ENCODE measurements around the gene INTS11.

INTS11 gene

GRCh38 chr1:1343811-1344421 is 19.5 kb upstream of the INTS11 start:
- DNase-seq = no peak

DNA sequence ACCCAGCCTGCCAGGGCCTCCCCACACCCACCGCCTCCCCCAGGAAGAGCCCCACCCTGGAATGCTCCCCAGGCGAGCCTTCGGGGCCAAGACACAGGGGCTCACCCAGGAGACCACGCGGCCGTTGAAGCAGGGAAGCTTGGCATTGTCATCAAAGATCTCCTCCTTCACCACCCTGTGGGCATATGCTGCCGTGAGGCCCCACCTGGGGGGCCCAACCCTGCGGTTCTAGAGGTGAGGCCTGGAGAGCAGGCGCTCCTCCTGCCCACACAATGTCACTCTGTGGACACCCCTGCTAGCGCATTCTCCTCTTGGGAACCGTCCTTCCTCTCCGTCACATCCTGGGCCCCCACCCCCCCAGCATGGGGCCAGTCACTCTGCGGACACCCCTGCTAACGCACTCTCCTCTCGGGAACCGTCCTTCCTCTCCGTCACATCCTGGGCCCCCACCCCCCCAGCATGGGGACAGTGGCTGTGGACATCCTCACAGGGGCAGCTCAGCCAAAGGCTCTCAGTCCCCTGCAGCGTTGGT is 18.2 kb upstream of the INTS11 start:
- DNase-seq = no peak

GRCh38 chr1:1342061-1342562 is 17.7 kb upstream of the INTS11 start:
- no peak for DNase-seq

DNA sequence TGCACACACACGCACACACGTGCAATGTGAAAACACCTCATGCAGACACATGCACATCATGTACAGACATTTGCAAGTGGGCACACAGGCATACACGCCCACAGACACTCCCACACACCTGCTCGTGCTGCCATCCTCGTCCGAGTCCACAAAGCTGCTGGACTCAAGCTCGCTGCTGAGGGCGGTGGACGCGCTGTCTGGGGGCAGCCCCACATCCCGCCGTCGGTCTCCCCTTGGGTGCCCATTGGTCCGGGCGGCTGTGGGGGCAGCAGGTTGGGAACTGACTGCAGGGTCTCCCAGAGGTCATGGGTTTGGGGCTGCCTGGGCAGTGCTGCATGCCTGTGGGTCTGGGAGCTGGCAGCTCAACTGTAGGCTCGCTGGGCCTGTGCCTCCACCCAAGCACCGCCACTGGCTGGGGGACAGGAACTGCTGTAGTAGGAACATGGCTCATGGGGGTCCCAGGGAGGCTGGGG is 17.1 kb upstream of the INTS11 start:
- DNase-seq = no peak

GRCh38 chr1:1340791-1341548 is 16.5 kb upstream of the INTS11 start:
- no peak for DNase-seq

GRCh38 chr1:1340185-1340584 is 15.7 kb upstream of the INTS11 start:
- DNase-seq = no peak

DNA sequence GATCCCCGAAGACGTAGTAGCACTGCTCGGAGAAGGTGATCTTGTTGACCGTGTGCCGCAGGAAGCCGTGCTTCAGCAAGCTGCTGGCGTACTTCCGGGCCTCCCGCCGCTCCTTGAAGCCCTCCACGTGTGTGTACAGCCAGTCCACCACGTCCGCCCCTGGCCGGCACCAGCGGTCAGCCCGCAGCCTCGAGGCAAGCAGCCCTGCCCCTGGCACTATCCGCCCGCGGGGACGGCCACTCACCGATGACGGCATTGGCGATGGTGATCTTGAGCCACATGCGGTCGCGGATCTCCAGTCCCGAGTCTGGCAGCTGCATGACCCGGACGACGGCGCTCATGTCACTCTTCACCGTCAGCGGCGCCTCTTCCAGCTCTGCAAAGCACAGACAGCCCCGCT is 13.8 kb upstream of the INTS11 start:
- no peak for DNase-seq

DNA sequence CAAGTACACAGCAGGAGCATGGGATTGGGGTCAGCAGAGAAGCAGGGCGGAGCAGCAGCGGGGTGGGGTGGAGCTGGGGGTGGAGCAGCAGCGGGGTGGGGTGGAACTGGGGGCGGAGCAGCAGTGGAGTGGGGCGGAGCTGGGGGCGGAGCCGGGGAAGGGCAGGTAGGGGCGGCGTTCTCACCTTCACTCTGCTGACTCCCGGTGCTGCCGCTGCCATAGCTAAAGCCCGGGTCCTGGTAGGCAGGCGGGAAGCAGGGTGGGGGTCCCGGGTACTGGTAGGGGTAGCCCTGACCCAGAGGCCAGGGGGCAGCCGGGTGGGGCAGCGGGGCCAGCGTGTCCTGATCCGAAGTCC is 13.3 kb upstream of the INTS11 start:
- no peak for DNase-seq

DNA sequence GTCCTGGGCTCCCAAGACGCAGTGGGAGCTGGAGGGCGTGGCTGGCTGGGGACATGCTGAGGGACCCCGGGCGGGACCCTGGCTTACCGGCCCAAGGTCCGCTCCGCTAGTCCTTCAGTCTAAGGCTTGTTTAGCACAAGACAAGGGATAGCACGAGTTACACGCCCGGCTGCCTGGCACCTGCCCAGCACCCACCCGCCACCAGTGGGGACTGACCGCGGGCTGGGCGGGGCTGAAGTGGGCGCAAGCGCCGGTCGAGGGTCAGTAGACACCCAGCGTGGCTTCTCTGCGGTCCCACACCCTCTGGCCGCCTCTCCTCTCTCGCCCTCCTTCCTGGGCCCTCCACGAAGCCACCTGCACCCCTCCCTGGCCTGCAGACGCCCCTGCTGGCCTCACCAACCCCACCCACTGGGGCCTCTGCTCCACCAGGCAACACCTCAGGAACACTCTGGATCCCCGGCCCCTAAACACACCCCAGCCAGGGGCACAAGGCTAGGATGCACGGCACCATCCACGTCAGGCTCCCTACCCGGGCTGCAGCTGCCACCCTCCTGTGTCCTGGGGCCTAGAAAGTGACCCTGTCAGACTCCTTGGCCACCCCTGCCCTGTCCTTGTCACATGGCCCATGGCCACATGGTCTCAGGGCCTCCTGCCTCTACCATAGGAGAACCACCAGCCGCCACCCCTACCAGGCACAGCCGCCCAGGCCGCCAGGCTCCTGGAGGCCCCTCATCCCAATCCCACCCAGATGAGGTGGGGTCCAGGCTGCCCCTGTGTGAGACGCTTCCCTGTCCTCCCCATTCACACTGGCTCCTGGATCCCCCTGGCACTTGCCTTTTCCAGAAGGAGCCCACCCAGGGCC is 12.7 kb upstream of the INTS11 start:
- no peak for DNase-seq

DNA sequence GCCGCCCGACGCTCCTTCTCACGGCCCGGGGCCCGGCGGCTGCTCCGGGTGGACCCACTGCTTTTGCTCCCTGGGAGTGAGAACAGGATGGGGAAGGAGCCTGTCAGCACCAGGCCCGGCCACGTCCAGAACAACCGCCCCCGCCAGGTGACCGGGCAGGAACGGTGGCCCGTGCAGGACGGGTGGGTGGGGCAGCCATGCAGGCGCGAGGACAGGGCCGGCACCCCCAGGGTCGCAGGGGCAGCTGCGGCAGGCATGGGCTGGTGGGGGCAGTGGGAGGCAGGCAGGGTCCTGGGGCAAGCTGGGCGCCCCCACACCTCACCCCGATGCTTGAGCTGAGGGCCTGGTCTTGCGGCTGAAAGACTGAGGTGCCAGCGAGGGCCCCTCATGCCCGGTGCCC is 12.0 kb upstream of the INTS11 start:
- no peak for DNase-seq

DNA sequence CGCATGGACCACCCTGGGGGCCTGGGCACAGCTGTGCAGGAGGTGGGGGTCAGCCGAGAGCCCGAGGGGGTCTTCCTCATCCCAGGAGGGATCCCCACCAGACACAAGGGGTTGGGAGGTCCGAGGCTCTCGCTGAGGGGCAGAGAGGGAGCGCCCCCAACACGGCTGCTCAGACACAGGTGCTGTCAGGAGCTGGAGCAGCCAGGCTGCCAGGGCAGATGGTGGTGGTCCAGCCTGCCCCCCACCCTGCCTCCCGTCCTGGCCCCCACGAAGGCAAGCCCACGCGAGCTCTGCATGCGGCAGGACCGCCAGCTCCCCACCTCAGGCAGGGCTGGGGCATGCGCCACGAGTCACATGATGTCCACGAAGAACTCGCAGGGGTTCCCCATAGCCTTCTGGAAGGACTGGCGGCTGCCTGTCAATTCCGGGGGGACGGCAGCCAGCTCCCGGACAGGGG is 11.4 kb upstream of the INTS11 start:
- DNase-seq = no peak

- no peak for DNase-seq
Measured at GRCh38 chr1:1335283-1335682, 10.8 kb upstream of the INTS11 start.

DNA sequence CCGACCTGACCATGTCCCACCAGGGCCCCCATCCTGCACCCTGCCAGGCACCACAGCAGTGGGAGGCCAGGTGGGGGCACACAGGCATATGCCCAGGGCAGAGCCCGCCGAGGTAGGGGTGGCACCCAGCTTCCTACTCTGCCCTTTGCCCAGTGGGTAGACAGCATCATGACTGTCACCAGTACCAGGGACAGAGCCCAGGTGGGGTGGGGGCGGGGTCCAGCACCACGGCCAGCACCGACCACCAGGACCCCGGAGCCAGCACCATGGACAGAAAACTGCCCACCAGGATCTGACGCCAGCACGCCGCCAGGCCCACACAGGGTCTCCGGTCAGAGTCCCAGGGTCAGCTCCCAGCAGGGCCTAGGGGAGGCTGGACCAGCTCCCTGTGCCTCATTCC is 10.4 kb upstream of the INTS11 start:
- no peak for DNase-seq

GRCh38 chr1:1333551-1334241 is 9.2 kb upstream of the INTS11 start:
- DNase-seq = no peak

DNA sequence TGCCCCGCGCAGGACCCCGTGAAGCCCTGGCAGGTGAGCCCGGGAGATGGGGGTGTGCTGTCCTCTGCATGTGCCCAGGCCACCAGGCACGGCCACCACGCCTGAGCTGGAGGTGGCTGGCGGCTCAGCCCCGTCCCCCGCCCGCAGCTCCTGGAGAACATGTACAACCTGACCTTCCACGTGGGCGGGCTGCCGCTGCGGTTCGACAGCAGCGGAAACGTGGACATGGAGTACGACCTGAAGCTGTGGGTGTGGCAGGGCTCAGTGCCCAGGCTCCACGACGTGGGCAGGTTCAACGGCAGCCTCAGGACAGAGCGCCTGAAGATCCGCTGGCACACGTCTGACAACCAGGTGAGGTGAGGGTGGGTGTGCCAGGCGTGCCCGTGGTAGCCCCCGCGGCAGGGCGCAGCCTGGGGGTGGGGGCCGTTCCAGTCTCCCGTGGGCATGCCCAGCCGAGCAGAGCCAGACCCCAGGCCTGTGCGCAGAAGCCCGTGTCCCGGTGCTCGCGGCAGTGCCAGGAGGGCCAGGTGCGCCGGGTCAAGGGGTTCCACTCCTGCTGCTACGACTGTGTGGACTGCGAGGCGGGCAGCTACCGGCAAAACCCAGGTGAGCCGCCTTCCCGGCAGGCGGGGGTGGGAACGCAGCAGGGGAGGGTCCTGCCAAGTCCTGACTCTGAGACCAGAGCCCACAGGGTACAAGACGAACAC is 8.5 kb upstream of the INTS11 start:
- no peak for DNase-seq

GRCh38 chr1:1332031-1332755 is 7.7 kb upstream of the INTS11 start:
- DNase-seq = no peak

- DNase-seq = no peak
Measured at GRCh38 chr1:1331068-1331965, 6.9 kb upstream of the INTS11 start, which contains the start of gene TAS1R3. Gene TAS1R3 (plus strand): TSS chr1:1331280. CDS start chr1:1331346, 66 bp downstream.

DNA sequence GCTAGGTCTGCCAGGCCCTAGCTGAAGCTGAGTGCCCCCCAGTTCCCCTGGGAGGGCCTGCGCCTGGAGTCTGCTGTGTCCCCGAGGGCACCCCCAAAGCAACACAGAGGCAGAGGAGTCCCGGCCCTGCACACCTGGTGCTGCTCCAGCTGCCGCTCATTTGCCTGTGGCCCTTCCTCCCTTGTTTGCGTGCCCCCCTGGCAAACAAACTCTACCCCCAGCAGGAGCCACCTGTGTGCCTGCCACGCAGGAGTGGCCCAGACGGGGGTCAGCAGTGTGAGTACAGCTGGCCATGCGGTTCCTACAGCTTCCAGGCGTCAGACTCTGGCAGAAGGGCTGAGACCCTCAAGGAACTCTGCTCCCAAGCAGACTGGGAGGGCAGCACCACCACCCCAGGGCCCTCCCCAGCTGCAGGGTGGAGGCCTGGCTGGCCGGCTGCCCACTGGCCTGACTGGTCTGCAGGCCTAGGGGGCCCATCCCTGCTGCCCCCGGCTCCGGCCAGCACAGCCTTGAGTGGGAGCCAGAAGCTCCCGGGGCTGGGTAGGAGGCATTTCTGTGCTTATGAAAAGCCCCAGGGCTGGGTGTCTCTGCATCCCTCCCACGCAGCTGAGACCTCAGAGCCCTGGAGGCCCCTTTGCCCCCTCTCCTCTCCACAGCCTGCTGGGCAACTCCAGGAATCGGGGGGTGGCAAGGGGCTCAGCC is 6.1 kb upstream of the INTS11 start:
- no peak for DNase-seq
